Measurements from ENCODE around the gene RAB24.

- TF ChIP-seq POLR2A (IDR thresholded peaks at IDR 0.05; ENCODE audit: low read length): peak; percentile 37
- TF ChIP-seq GATA1 (IDR thresholded peaks at IDR 0.05; ENCODE audit: low read depth, low read length): no peak
These were observed 3.4 kb upstream of the RAB24 start for GRCh38 chr5:177306674-177307543.

All from erythroblast (primary cell).